Measurements from ENCODE around the gene NRXN2.

GRCh38 chr11:64714666-64715065 lies 8.3 kb downstream of the NRXN2 start:
- TF ChIP-seq CTCF (IDR thresholded peaks at IDR 0.05) (no peak), ELF1 (IDR thresholded peaks at IDR 0.05) (no peak), REST (IDR thresholded peaks at IDR 0.05; ENCODE audit: low read depth, low read length) (no peak), TEAD4 (IDR thresholded peaks at IDR 0.05; ENCODE audit: borderline replicate concordance, insufficient read depth) (no peak), JUND (IDR thresholded peaks at IDR 0.05) (no peak), RAD21 (IDR thresholded peaks at IDR 0.05; ENCODE audit: low read length) (no peak), PBX3 (IDR thresholded peaks at IDR 0.05) (no peak), FOXJ3 (CRISPR knock-in tag; IDR thresholded peaks at IDR 0.05) (no peak), MXI1 (IDR thresholded peaks at IDR 0.05; ENCODE audit: low read depth, low read length) (no peak), USF2 (IDR thresholded peaks at IDR 0.05; ENCODE audit: borderline replicate concordance, low read depth, low read length) (no peak), TAF1 (IDR thresholded peaks at IDR 0.05; ENCODE audit: borderline replicate concordance, low read depth, low read length) (no peak), POLR2AphosphoS5 (IDR thresholded peaks at IDR 0.05; ENCODE audit: low read depth, low read length) (no peak)
